HEK293T (cell line): ENCODE data around the gene MYCBPAP.

Experiments used
- CTCF ChIA-PET: fragments of 350-600 bp; formaldehyde crosslinking; extraction: SDS; loops from one replicate; lab custom pipeline; 2021; ENCODE audit warnings: antibody characterized with exemption, inconsistent platforms; lab: Yijun Ruan, JAX
- POLR2A ChIA-PET: fragments of 350-600 bp; formaldehyde crosslinking; extraction: SDS; loops from one replicate; lab custom pipeline; 2020; ENCODE audit warnings: antibody characterized with exemption, inconsistent platforms; lab: Yijun Ruan, JAX
- DNase-seq: peaks from one replicate; pipeline ENCODE4 v3.0.0; 2012; ENCODE audit warnings: mixed read lengths; ENCODE audit errors: extremely low spot score
- ARNT ChIP-seq: fragments of 450-650 bp; IDR thresholded peaks from 2 replicates; pipeline ENCODE4 v1.6.1; 2017; ENCODE audit warnings: mild to moderate bottlenecking
- BHLHE40 ChIP-seq: fragments of 450-650 bp; IDR thresholded peaks from 2 replicates; pipeline ENCODE4 v1.6.1; 2016; ENCODE audit warnings: mild to moderate bottlenecking, moderate library complexity, borderline replicate concordance
- CTBP1 ChIP-seq: fragments of 450-650 bp; IDR thresholded peaks from 2 replicates; pipeline ENCODE4 v1.6.1; 2016; ENCODE audit warnings: borderline replicate concordance
- ELF4 ChIP-seq: fragments of 450-650 bp; IDR thresholded peaks from 2 replicates; pipeline ENCODE4 v1.6.1; 2017; ENCODE audit warnings: antibody characterized with exemption
- FOXA1 ChIP-seq: fragments of 450-650 bp; IDR thresholded peaks from 2 replicates; pipeline ENCODE4 v1.6.1; 2016; ENCODE audit warnings: mild to moderate bottlenecking
- FOXK2 ChIP-seq: fragments of 450-650 bp; IDR thresholded peaks from 2 replicates; pipeline ENCODE4 v1.6.1; 2016; ENCODE audit warnings: mild to moderate bottlenecking
- FOXM1 ChIP-seq: fragments of 450-650 bp; IDR thresholded peaks from 2 replicates; pipeline ENCODE4 v1.6.1; 2017; ENCODE audit warnings: mild to moderate bottlenecking, borderline replicate concordance
- HDGF ChIP-seq: fragments of 450-650 bp; IDR thresholded peaks from 2 replicates; pipeline ENCODE4 v1.6.1; 2017; ENCODE audit warnings: antibody characterized with exemption, borderline replicate concordance
- L3MBTL2 ChIP-seq: fragments of 450-650 bp; conservative IDR thresholded peaks from 2 replicates; pipeline ENCODE4 v1.6.1; 2016; ENCODE audit warnings: mild to moderate bottlenecking
- LEF1 ChIP-seq: fragments of 450-650 bp; IDR thresholded peaks from 2 replicates; pipeline ENCODE4 v1.6.1; 2017; ENCODE audit warnings: mild to moderate bottlenecking, borderline replicate concordance
- NFRKB ChIP-seq: fragments of 450-650 bp; IDR thresholded peaks from 2 replicates; pipeline ENCODE4 v1.6.1; 2016; ENCODE audit warnings: mild to moderate bottlenecking, moderate library complexity
- PKNOX1 ChIP-seq: fragments of 450-650 bp; IDR thresholded peaks from 2 replicates; pipeline ENCODE4 v1.6.1; 2016
- SP1 ChIP-seq: fragments of 450-650 bp; IDR thresholded peaks from 2 replicates; pipeline ENCODE4 v1.6.1; 2017
- SUZ12 ChIP-seq: fragments of 450-650 bp; IDR thresholded peaks from 2 replicates; pipeline ENCODE4 v1.6.1; 2016; ENCODE audit warnings: mild to moderate bottlenecking
- TARDBP ChIP-seq: fragments of 450-650 bp; IDR thresholded peaks from 2 replicates; pipeline ENCODE4 v1.6.1; 2016
- ZNF384 ChIP-seq: fragments of 450-650 bp; IDR thresholded peaks from 2 replicates; pipeline ENCODE4 v1.6.1; 2016

MYCBPAP gene

GRCh38 chr17:50534979-50535326 is 26.7 kb downstream of the MYCBPAP start:
- ChIA-PET CTCF (no interaction called here), POLR2A (no interaction called here)
- no peak for DNase-seq
- no peak for TF ChIP-seq CTBP1

- no peak for TF ChIP-seq PKNOX1
- no peak for TF ChIP-seq ARNT
- no peak for TF ChIP-seq NFRKB
- no peak for TF ChIP-seq HDGF
- no peak for TF ChIP-seq FOXK2
- no peak for TF ChIP-seq BHLHE40
- no peak for TF ChIP-seq SP1
- TF ChIP-seq LEF1, result no peak
- no peak for DNase-seq
- ChIA-PET CTCF (interaction anchor here (0.6 kb wide), 1 partner anchor 159 kb away, joined by 5 read pairs; no protein-coding TSS in a partner anchor), POLR2A (no interaction called here)
These were observed 27.2 kb downstream of the MYCBPAP start for GRCh38 chr17:50535407-50535806.

GRCh38 chr17:50536683-50537646 is 28.7 kb downstream of the MYCBPAP start:
- ChIA-PET POLR2A (no interaction called here), CTCF (no interaction called here)
- no peak for DNase-seq
- TF ChIP-seq FOXK2 (no peak), PKNOX1 (no peak), BHLHE40 (no peak), ELF4 (no peak), SUZ12 (no peak), HDGF (no peak), FOXA1 (no peak), SP1 (no peak), LEF1 (no peak), NFRKB (no peak), CTBP1 (no peak), ZNF384 (no peak), ARNT (no peak), TARDBP (no peak), FOXM1 (no peak), L3MBTL2 (no peak)

- no peak for DNase-seq
- POLR2A ChIA-PET, result interaction anchor here (1.2 kb wide), 1 partner anchor 59 kb away, joined by 3 read pairs; no protein-coding TSS in a partner anchor
- TF ChIP-seq CTBP1 (no peak), ELF4 (no peak), FOXA1 (no peak), ARNT (no peak)
- CTCF ChIA-PET, result no interaction called here
These were observed 29.7 kb downstream of the MYCBPAP start for GRCh38 chr17:50537721-50538548.

- ChIA-PET CTCF (no interaction called here), POLR2A (interaction anchor here (1.2 kb wide), 1 partner anchor 59 kb away, joined by 3 read pairs; no protein-coding TSS in a partner anchor)
- TF ChIP-seq FOXK2, result no peak
- TF ChIP-seq NFRKB, result no peak
- TF ChIP-seq ARNT, result no peak
- TF ChIP-seq LEF1, result no peak
- no peak for TF ChIP-seq HDGF
- TF ChIP-seq ZNF384, result no peak
- no peak for TF ChIP-seq FOXA1
- no peak for TF ChIP-seq SP1
- no peak for TF ChIP-seq SUZ12
- no peak for TF ChIP-seq PKNOX1
- no peak for TF ChIP-seq L3MBTL2
- DNase-seq, result no peak
These were observed 30.5 kb downstream of the MYCBPAP start for GRCh38 chr17:50538549-50539410.
